KG1 (cell line): ENCODE results near the gene KRTAP5-6.
"Not testable (repeated sequence)": the region's sequence is repeated elsewhere in the genome, so short reads cannot be mapped to it uniquely, and the experiment has no call there.

Experiments
- DNase-seq: peaks from one replicate; lab custom pipeline; 2025; lab: John Stamatoyannopoulos, UW

Gene KRTAP5-6

DNA sequence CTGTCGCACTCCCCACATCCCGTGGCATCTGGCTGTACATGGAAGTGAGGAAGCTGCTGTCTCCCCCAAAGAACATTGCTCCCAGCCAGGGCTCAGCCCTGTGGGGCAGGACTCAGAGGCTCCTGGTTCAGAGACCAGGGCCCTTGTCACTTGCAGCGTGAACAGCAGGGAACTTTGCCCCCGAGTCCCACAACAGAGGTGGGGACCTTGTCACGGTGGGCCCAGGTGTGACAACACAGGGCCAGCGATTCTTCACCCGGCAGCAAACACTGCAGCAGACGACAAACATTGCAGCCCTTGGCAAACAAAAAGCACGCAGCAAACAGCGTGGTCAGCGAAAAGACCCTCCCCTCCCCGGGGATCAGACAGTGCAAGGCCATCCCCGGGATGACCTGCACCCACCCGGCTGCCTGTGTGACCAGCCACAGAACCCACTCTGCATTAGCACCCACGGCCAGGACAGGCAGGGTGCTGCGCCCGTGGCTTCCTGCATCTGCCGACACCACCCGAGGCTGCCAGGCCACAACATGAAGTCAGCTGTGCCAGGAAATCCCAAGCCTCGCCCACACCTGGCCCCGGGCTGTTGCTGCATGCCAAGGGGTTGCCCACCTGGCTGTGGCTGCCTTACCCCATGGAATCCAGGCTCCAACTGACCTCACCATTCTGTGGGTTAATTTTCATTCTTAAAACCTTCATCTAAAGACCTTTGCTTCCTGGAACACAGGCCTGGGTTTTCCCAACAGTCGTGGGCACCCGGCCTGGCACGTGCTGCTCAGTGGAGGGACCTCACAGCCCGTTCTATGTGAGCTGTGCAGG lies 35.3 kb upstream of the KRTAP5-6 start:
- not testable (repeated sequence) for DNase-seq

DNA sequence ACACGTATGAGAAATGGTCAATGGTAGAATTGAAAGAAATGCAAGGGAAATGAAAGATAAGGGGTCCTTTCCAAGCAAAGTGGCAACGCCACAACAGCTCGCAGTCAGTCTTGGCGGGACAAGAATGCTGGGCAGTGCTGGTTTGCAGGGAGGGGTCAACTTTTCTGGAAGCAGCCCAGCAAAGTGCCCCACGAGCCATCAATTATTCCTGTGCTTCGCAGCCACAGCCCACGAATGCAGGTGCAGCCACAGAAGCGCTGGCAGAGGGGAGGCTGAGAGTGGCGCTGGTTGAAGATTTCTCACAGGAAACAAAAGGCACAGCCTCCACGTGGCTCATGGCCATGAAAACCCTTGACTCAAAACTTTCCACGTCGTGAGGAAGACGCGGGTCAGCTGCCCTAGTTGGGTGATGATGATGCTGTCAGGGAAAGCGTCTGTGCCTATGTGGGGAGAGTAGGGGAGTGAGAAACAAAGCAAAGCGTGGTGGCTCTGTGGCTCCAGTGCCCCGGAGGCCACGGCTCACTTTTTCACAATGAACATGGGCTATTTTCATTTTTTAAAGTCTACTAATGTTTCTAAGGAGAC lies 34.2 kb upstream of the KRTAP5-6 start:
- DNase-seq = not testable (repeated sequence)

DNA sequence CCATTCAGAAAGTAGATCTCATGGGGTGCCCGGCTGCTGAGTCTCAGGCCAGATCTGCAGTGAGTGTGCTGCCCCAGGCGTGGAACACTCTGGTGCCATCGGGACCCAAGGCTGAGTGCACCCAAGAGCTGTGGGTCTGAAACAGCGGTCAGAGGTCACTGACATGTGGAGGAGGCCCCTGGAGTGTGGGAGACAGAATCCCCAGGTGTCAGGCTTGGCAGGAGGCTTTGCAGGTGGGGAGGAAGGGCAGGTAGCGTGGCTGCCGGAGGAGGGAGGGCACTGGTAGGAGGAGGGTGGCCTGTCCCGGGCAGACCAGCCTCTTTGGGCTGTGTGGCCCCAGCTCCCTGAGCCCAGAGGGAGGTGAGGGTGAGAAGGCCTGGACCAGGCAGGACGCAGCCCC lies 31.7 kb upstream of the KRTAP5-6 start:
- no peak for DNase-seq

DNA sequence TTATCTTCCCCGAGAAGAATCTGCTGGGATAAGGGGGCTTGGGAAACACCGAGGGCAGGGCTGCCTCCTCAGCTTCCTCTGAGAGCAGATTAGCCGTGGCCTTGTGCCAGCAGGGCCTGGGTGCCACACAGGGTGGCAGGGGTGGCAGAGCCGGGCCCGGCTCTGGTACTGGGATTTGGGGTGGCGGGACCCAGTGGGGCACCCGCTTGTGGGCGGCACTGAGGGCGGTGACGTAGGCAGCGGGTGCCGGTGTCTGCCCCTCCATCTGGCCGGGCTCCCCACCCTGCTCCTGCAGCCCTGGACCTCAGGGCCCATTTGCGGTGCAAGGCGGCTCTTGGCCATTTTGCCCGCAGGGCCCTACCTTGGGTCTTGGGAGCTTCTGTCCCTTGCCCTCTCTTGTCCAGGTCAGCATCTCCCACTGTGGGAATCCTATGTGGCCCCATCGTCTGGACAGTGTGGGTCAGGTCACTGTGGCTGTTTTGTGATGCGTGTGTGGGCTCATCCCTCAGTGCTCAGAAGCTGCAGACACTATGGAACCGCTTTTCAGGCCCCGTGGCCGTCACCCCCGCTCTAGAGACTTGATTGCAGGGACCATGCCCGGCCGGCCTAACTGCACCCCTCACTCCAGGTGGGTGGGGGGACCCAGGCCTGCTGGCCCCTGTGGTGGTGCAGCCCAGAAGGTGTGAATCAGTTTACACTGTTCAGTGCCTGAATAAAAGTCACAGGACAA lies 29.7 kb upstream of the KRTAP5-6 start:
- no peak for DNase-seq

DNA sequence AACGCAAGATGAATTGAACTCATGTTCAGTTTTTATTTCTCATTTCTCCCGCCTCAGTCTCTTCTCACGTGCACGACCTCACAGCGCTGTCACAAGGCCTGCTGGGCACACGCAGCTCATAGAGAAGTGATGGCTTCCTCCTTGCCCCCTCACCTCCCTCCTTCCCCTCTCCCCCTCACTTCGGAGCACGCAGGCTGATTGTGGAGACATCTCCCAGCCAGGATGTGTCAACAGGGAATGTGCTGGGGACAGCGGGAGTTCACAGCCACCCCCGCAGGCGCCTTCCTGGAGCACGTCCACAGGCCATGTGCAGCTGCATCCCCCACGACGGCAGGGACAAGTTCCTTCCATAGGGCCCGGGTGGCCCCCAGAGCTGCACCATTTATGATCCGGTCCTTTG lies 29.1 kb upstream of the KRTAP5-6 start:
- DNase-seq = no peak

DNA sequence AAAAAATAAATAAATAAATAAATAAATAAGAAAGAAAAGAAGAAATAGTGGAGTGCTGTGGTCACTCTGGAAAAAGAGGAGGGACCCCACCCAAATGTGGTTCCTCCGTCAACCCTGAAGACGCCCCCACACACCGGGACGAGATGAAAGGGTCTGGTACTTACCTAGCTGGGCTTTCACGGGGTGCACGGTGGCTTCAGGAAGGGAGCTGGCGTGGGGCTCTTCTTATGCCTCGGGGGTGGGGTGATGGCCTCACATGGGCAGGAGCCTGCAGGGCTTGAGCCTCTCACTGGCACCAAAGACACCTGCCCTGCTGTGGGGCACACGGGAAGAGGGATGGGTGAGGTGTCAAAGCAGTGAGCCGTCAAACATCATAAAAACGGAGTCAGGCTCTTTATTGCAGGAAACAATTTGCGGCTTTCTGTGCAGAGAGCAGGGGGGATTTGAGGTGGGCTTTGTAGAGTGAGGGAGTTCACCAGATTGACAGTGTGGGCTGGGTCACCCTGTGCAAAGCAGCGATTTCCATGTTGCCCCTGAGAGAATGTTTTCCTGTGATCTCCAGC lies 28.0 kb upstream of the KRTAP5-6 start:
- DNase-seq = no peak

DNA sequence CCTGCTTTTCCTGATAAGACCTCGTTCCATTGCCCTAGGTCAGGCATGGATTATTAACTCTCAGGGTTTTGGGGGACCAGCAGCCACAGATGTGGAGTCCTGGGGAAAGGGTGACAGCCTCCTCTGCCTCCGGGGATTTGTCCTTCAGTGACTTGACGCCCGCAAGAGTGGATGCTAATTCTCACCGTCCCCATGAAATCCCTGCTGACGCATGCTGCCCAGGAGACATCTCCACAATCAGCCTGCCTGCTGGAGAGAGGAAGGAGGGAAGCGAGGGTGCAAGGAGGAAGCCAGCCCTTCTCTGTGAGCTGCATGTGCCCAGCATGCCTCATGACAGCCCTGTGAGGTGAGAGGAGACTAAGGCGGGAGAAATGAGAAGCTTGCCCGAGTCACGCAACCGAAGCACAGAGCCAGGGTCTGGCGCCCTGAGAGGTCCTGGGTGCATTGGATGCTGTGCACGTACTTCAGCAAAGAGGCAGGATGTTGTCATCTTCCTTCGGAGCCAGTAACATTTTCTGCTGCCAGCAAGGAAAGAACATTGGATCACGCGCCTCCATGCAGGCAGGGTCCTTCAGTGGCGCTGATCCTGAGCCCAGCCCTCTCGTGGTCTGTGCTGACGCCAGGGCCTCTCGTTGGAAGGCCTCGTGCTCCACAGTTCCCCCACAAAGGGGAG lies 27.3 kb upstream of the KRTAP5-6 start:
- no peak for DNase-seq

DNA sequence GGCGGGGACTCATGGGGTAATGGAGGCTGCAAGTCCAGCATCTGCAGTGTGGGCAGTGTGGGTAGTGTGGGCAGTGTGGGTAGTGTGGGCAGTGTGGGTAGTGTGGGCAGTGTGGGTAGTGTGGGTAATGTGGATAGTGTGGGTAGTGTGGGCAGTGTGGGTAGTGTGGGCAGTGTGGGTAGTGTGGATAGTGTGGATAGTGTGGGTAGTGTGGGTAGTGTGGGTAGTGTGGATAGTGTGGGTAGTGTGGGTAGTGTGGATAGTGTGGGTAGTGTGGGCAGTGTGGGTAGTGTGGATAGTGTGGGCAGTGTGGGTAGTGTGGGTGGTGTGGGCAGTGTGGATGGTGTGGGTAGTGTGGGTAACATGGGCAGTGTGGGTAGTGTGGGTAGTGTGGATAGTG lies 26.5 kb upstream of the KRTAP5-6 start:
- DNase-seq = not testable (repeated sequence)

DNA sequence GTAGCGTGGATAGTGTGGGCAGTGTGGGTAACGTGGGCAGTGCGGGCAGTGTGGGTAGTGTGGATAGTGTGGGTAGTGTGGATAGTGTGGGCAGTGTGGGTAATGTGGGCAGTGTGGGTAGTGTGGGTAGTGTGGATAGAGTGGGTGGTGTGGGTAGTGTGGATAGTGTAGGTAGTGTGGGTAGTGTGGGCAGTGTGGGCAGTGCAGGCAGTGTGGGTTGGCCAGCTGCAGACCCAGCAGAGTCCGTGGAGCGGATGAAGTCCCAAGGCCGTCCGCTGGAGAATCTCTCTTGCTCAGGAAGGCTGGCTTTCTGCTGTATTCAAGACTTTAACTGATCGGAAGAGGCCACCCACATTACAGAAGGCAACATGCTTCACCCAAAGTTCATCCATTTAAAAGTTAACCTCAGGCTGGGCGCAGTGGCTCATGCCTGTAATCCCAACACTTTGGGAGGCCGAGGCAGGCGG lies 26.1 kb upstream of the KRTAP5-6 start:
- no peak for DNase-seq

DNA sequence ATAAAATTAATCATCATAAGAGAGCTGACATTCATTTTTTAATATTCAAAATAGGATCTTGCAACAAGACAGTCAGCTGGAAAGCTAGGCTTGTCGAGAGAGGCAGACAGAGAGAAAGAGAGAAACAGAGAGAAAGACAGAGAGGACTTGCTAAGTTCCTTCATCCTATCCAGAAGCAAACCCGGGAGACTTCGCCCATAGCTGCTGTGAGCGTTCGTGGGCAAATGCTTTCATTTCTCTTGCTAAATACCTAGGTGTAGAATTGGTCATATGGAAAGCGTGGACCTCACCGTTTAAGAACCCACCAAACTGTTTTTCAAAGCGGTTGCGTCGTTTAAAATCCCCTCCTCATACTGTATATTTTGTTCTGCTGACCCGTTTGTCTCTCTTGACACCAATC lies 25.3 kb upstream of the KRTAP5-6 start:
- no peak for DNase-seq

DNA sequence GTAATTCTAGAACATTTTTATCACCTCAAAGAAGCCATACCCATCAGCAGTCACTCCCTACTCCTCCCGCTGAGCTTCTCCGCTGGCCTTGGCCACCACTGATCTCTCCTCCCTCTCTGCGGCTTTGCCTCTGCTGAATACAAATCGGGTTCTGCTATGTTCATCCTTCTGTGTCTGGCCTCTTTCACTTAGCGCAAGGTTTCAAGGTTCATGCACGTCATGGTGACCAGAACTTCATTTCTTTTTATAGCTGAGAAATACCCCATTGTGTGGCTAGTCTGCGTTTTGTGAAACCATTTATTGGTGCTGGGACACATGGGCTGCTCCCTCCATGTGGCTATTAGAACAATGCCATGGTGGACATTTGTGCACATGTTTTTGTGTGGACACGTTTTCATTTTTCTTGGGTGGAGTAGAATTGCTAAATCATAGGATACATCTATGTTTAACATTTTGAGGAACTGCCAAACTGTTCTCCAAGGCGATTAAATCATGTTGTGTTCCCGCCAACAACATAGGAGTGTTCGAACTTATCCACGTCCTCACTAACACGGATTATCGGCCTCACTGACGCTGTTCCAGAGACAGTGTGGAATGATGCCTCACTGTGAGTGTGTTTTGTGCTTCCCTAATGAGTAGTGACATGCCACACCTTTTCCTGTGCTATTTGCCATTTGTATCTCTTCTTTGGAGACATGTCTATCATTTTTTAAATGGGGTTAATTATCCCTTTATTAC lies 24.2 kb upstream of the KRTAP5-6 start:
- no peak for DNase-seq

DNA sequence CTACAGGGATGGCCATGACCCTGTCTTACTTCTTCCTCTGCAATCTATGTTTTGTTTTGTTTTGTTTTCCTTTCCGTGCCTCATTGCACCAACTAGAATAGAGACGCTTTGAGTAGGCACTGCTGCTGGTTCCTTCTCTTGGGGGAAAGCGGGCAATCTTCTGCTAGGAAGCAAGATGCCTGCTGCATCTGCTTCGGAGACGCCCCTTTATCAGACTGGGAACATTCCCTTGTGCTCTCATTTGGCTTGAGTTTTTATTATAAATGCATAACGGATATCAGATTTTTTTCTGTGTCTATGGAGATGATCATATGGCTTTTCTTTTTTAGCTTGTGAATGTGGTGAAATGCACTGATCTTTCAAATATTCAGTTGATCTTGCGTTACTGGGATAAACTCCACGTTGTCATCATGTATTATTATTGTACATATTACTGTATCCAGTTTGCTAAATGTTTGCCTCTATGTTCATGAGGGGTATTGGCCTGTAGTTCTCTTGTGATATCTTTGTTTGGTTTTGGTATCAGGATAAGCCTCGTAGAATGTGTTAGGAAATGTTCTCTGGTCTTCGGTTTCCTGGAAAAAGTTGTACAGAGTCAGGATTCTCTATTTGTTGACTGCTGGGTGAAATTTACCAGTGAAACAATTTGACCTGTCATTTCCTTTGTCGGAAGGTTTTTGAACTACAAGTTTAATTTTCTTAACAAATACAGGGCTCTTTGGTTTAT lies 23.4 kb upstream of the KRTAP5-6 start:
- DNase-seq = no peak

DNA sequence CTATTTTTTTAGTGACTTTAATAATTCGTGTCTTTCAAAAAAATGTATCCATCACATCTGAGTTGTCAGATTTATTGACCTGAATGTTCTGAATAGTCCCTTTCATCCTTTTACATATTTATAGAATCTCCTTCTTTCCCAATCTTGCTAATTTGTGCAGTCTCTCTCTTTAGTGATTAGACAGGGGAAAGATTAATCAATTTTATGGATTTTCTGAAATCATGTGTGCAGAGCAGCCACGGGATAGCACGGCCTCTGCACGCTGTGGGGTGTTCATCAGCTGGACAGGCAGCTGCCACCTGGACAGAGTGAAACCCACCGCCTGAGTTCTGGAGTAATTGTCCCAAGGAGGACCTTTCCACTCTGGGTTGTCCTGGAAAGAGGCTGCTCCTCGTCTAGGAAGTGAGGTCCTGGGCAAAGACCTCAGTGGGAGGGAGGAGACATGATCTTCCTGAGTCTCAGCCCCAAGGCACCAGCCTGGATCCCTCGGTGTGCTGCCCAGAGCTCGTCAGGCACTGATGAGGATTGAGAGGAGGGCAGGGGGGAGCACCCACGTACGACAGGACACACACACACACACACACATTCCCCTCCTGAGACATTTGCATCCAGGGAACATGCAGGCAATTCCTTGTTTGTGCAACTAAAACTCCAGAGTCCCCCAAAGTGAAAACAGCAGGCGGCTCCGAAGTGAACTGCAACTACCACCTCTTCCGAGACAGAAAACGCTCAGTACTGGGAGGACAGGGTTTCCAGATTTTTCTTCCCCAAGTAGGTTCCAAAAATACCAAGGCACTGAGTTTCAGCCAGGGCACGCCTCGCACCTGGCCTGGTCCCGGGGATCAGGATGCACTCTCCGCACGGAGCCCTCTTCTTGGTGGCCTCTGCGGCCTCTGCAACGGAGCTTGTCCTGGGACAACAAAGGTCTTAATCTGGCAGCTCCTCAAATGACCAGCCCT lies 22.5 kb upstream of the KRTAP5-6 start:
- no peak for DNase-seq

DNA sequence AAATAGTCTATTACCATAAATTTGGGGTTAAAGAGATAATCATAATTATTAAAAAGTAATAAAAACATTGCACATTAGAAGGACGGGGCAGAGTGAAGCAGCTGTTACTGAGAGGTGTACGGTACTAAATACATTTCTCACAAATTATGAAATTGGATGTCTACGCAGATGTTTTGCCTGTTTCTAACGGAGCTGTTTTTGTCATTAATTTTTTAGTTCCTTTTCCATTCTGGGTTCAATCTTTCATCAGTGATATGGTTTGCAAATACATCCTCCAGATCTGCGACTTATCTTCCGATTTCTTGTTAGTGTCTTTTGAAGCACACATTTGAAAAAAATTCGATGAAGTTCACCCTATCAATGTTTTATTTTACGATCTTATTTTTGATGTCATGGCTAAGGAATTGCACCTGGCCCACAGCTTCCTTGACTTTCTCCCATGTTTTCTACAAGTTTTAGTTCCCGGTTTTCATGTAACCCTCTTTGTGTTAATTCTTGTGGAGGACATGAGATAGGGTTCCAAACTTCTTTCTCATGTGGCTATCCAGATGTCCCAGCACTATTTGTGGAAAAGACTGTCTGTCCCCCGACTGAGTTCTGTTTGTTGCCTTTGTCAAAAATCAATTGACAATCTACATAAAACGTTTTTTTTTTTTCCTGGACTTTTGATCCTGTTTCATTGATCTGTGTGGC lies 21.3 kb upstream of the KRTAP5-6 start:
- no peak for DNase-seq

DNA sequence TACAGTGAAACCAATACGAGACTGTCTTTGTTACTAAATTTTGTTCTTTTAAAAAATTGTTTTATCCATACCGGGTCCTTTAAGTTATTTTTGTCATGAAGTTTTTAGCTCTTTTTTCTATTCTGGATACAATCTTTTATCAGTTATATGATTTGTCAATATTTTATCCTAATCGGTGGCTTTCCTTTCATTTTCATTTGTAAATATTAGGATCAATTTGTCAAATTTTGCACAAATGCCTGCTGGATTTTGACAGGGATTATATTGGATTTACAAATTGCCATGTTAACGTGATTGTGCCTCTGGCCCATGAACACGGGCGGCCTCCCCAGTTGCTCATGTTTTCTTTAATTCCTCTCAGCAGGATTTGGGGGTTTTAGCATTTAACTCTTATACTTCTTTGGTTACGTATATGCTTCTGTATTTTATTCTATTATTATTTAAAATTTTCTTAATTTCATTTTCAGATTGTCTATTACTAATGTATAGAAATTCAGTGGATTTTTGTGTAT lies 20.7 kb upstream of the KRTAP5-6 start:
- DNase-seq = no peak

DNA sequence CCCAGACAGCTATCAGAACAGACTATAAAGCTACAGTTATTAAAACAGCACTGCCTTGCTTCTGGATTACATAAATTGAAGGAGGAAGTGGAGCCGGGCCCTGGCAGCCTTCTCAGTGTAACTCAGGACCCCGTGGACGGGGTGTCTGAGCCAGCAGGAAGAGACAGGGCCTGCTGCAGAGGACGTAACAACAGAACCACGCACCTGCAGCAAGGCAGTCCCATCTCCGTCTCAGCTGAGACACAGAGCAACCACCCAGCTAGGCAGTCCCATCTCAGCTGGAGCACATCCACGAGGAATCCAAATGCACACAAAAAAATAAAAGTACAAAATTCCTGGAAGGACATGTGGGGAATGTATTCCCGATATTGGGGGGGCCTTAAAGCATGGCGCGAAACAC lies 17.1 kb upstream of the KRTAP5-6 start:
- DNase-seq = no peak

DNA sequence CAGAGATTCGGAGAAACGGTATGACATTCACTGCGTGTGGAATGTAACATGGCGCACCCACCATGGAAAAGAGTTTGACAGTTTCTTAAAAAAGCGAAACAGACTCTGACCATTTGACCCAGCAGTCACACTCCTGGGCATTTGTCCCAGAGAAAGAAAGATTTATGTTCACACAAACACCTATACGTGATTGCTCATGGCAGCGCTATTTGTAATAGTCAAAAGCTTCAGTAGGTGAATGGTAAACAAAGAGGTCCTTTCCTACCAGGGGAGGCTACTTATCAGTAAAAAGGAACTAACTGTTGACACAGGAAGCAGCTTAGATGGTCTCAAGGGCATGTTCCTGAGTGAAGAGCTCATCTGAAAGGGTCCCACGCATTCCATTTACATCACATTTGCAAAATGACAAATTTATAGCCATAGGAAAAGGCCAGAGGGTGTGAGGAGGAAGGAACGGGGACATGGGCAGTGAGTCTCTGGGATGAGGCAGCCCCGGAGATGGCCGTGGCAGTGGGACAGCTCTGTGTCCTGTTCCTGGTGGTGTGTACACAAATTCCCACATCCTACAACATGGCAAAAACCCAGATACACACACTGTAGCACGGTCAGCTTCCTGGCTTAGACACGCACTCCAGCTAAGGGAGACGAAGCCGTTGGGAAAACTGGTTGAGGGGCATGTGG lies 14.6 kb upstream of the KRTAP5-6 start:
- DNase-seq = no peak

DNA sequence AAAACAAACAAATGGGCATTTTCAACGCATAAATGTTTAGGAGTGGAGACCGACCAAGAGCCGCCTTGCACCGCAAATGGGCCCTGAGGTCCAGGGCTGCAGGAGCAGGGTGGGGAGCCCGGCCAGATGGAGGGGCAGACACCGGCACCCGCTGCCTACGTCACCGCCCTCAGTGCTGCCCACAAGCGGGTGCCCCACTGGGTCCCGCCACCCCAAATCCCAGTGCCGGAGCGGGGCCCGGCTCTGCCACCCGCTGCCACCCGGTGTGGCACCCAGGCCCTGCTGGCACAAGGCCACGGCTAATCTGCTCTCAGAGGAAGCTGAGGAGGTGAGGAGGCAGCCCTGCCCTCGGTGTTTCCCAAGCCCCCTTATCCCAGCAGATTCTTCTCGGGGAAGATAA lies 13.8 kb upstream of the KRTAP5-6 start:
- DNase-seq = not testable (repeated sequence)
